Brain pericyte (primary cell): Measurements from ENCODE around the gene NSA2.

Experiments
- DNase-seq: peaks from one replicate; pipeline ENCODE4 v3.0.0-alpha.2; 2012; ENCODE audit warnings: low read depth, low spot score

The NSA2 gene

GRCh38 chr5:74816875-74817274 lies 49.8 kb downstream of the NSA2 start:
- DNase-seq = no peak

DNA sequence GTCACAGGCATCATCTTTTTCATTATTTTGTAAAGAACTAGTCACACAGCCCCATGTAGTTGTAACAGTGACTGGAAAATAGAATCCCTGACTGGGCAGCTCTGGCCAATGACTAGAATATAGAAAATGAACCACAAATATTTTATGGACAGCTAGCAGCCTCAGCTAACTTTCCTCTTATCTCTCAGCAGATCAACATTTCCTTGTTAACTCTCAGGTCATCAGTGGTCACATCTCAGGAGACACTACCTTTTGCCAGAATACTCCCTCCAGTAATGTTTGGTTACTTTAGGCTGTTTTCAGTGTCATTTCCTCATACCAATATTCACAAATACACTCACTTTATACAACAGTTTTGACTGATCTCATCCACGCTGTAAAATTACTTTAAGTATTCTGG lies 55.2 kb downstream of the NSA2 start:
- DNase-seq = no peak

GRCh38 chr5:74829413-74829812 lies 62.4 kb downstream of the NSA2 start:
- DNase-seq = no peak
